HG03521 (cell line): Measurements from ENCODE around the gene FLOT1.

Experiments
- ATAC-seq: cut with Tn5 transposase; IDR thresholded peaks from one replicate; pipeline ENCODE4 v1.9.1; 2021; ENCODE audit warnings: mild to moderate bottlenecking, moderate library complexity; ENCODE audit not compliant: unreplicated experiment

FLOT1 gene

DNA sequence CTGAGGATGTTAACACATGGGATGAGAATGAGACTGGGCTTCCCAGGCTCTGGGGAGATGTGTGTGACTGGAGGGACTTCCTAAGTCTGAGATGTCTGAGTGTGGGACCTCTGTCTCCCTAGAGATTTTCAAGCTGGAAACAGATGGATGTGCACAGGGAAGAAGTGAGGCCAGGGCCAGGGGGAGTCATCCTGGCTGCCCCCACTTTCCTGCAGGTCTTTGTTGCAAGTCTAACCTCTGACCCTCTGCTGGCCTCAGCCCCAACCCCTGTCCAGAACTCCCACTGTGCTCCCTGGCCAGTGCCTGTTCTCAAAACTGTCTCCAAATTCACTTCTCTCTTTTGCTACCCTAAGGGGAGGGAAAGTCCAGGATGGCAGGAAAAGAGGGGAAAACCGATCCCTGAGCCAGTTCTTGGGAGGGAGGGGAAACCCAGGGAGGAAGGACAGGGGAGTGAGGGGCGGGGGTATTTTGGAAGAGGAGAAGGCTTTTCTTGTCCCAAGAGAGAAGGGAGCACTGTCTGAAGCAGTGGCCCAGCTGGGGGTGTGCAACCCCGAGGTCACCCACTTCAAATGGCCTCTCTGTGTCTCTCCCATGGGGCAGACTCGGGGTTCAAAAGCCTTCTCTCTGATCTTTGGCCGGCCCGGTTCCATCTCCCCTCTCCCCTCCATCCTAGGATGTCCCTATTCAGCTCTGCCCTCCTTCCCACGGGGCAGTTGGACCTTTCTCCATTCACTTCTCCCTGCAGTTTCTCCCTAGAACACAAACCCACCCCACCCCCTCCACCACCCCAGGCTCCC is 59.1 kb downstream of the FLOT1 start:
- ATAC-seq, result no peak

DNA sequence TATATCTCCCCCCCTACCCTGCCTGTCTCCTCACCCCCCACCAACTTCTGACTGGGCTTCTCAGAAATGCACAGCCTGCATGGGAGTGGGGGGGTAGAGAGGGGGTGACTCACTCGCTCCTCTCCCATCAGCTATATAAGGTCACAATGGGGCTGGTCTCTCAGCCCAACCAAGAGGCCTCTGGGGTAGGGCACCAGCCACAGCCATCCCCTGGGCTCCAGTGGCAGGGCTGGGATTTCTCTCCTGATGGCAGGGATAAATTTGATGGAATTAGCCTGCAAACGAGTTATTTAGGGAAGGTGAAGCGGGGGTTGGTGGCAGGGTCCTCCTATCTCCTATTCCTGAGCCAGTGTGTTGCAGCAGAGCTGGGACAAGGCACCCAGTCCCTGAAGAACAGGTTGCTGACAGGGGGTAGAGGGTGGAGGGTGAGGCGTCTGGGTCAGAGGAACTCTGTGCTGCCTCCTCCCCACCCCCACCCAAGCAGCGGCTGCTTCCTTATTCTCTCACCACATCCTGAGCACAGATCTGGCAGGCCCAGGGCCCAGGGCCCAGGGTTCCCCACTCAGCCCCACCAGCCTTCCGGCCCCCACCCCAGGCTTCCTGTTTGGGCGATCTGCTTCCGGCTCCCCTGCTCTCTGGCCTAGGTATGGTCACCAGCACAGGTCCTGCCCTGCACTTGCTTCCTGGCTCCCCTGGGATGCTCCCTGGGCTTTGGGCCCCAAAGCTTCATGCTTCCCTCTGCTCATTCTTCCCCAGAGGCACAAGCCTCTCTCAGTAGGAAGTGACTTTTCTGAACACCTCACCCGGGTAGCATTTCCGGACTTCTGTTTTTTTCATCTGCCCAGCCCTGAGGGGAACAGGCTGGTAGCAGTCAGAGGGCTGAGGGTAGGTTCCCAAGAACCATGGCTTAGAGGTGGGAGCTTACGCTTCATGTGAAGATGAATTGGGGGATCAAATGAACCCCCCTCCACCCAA is 60.1 kb downstream of the FLOT1 start:
- peak; percentile 31 for ATAC-seq

DNA sequence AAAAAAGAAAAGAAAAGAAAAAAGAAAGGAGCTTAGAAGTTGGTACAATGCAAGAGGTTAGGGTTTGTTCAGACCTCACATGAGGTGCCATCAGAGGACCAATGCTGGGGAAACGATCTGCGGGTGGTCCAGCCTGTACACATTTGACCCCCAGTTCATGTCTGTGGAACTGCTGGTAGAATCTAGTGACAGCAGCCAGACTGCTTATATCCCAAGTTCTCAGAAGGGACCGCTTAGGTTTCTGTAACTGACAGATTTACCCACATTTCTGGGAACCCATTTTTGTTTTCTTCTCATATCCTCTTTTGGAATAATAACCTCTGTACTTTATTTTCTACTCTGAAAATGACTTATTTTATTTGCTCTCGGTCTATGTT is 60.7 kb downstream of the FLOT1 start:
- ATAC-seq, result no peak

- no peak for ATAC-seq
Measured at GRCh38 chr6:30679765-30680535, 62.5 kb downstream of the FLOT1 start.

GRCh38 chr6:30678964-30679726 is 63.3 kb downstream of the FLOT1 start:
- ATAC-seq, result no peak
